Head of caudate nucleus (tissue), 42 donors: Measurements from ENCODE around the gene PARD6G.

Experiments used
- DNase-seq, 42 donors: peaks; one replicate each; pipeline versions ENCODE4 v3.0.0 to v3.0.0-alpha.2; 2020 to 2021; ENCODE audit warnings: mixed read lengths in 7 of 42
- intact Hi-C: fragments of 100-400 bp; cut with DNase I; formaldehyde crosslinking; loops from one replicate; pipeline ENCODE4 v1.15.0; 2022

PARD6G gene

DNA sequence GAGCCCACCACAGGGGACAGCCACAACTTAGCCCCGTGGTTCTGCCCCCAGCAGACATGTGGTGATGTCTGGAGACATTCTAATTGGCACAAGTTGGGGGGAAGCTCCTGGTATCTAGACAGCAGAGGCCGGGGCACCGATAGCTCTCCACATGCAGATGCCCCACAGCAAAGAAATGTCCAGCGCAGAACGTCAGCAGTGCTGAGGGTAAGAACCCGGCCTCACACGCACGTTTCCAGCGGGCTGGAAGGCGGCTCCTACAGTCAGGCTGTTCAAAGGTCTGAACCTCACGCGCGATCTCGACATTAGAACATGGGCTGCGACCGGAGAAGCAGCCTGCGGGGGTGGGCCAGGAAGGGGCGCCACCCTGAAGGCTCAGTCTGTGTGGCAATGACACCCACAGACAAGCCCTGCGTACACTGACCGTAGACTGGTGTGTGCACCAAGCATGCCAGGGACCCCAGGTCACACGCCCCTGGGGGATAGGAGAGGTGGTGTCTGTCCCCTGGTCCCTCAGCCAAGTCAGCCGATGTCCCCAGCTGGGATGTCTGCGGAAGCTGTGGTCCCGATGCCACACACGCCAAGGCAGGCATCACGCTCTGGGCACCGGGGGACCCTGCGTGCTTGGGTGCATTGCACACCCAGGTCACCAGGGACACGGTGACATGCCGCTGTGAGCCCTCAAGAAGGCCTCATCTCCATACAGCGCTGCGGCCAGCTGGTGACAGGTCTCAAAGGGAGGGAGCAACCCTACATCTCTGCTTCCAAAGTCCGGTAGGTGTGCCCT lies 66.3 kb downstream of the PARD6G start:
- no peak for DNase-seq
- intact Hi-C loops = no loop called here

DNA sequence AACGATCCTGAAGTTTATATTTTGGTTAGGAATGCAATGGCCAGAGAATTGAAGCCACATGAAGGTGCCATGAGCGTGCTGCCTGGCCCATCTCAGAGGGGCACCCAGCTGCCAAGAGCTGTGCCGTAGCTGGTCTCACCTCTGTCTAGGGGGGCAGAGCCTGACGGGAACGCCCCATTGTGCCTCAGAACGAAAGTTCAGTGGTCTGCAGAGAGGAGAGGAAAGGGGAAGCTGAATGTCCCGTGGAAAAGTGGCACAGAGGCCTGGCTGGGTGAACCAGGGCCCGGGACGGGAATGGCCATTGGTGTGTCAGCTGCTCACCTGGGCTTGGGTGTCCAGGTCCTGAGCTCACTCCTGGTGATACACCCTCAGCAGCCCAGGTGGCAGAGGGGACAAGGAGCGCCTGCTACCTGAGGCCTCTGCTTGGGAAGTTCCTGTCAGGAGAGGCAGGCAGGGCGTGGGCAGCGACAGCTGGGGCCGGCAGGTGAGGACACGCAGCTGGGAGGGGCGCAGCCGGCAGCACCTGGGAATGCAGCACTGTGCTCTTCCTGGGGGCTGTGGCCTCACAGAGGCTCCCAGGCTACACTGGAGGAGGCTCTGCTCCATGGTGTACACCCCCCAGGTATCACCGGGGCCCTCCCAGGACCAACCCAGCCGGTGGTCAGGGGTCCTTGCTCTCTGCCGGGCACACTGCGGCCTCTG lies 67.3 kb downstream of the PARD6G start:
- intact Hi-C loops = no loop called here
- peak in 6 of 42 donors; percentile 6 to 45 (median 27) for DNase-seq

DNA sequence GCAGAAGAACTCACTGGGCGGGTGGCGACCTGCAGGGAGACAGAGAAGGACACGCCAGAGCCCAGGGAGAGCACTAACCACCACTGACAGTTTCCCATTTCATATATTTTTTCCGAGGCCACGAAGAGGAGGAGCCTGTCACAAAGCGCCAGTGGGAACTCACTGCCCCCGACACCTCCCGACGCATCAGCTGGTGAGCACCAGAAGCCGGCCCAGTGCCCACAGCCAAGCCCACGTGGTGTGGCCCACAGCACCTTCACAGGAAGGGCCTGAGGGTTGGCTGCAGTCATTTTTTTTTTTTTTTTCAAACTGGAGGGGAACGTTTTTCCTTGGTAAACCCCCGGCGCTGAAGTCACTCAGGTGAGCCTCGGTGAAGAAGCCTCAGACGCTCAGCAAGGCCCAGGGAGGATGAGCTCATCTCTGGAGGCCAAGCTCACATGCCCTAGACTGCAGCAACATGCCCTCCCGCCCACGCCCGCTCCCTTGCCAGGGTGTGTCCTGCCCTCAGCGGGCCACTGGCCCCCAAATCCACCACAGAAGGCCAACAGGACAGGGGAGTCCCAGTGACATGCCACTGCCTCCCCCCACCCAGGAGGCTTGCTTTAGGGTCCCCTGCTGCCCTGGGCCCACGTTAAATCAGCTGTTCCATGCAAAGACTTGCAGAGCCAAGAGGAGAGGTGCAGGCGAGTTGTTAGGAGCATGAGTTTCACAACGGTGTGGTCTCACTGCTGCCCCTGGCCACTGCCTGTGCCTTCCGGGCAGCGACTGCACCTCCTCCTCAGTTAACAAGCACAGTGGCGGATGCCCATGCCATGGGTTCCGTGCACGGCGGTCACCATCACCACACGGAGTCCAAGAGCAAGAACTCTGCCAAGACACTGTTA lies 68.1 kb downstream of the PARD6G start:
- intact Hi-C loops = no loop called here

DNA sequence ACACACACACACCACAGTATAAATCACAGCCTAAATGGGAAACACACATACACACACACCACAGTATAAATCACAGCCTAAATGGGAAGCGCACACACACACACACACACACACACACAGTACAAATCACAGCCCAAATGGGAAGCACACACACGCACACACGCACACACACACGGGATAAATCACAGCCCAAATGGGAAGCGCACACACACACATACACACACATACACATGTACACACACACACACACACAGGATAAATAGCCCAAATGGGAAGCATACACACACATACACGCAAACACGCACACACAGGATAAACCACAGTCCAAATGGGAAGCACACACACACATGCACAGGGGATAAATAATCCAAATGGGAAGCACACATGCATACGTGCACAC lies 70.2 kb downstream of the PARD6G start:
- intact Hi-C loops = no loop called here

More for the DNA sequence above, 68.1 kb downstream of the PARD6G start:
- DNase-seq = no peak

DNA sequence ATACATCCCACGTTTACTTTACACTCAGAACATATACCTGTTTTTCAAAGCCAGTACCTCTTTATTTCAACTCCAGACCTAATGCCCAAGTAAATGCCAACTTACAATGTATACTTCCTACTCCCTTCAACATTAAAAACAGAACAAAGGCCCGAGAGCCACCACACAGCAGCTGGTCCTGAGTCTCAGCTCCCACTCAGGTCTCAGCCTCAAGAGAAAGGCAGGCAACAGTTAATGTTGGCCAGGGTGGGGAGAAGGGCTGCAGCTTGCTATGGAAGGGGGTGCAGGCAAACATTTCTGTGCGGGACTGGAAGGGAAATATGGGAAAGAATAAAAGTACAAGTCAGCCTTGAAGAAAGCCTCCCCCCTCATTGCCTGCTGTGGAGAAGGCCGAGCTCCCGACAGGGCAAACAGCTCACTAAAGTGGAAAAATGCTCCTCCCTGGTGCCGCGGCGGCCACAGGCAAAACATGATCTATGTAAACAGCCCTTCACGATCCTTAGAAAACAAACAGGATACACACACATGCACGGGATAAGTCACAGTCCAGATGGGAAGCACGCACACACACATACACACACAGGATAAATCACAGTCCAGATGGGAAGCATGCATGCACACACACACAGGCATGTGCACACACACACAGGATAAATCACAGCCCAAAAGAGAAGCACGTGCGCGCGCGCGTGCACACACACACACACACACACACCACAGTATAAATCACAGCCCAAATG lies 70.8 kb downstream of the PARD6G start:
- intact Hi-C loops = no loop called here
- DNase-seq = no peak

More for the DNA sequence above, 70.2 kb downstream of the PARD6G start:
- DNase-seq = no peak

DNA sequence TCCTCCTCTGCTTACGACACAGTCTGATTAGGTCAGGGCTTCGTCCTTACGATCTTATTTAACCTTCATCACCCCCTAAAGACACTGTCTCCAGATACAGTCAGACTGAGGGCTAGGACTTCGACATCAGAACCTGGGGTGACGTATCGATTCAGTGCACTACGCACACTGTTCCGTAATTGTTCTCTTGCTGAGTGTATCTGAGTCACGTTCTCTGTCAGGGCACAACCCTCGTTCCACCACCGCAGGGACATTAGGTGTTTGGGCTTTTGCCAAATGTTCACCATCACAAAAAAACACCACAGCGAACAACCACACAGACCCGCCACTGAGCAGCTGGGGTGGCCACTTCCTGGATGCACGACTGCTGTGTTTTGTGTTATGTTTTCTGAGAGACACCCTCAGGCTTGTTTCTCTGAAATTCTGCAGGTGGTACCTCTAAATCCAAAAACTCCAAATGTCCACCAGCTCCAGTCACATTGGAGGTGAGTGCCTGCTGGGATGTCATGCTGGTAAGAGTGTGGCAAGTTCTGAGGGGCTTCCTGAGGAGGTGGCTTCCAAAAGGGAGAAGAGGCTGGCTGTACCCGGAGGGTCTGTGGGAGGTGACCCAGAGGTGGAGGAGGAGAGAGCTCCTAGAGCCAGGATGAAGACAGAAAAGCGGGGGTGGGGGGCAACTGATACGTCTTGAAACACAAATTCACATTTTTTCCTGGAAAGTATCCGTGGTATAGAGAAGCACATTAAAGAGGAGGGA lies 71.7 kb downstream of the PARD6G start:
- intact Hi-C loops = no loop called here

DNA sequence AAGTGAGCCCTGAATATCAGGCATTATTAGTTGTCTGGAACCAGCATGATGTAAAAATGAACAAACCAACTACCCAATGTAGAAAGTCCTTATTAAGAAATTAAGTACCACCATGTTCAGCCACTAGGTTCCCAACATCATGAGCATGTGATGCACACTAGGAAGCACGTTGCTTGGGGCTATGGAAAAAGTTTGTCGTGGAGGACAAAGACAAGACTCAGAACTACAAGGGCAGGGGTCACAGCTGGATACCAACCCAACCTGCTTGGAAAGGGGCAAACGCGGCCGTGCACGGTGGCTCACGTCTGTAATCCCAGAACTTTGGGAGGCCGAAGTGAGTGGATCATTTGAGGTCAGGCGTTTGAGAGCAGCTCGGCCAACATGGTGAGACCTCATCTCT lies 74.3 kb downstream of the PARD6G start:
- intact Hi-C loops = no loop called here
- no peak for DNase-seq

More for the DNA sequence above, 71.7 kb downstream of the PARD6G start:
- no peak for DNase-seq

DNA sequence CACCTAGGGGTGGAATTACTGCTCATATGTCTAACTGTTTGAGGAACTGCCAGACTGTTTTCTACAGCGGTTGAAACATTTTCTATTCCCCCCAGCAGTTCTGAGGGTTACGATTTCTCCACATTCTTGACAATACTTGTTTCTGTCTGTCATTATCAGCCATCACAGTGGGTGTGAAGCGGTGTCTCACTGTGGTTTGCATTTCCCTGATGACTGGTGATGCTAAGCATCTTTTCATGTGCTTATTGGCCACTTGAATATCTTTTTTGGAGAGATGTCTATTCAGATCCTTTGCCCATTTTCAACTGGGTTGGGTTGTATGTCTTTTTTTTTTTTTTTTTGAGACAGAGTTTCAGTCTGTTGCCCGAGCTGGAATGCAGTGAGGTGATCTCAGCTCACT lies 75.3 kb downstream of the PARD6G start:
- intact Hi-C loops = no loop called here
- DNase-seq = no peak

DNA sequence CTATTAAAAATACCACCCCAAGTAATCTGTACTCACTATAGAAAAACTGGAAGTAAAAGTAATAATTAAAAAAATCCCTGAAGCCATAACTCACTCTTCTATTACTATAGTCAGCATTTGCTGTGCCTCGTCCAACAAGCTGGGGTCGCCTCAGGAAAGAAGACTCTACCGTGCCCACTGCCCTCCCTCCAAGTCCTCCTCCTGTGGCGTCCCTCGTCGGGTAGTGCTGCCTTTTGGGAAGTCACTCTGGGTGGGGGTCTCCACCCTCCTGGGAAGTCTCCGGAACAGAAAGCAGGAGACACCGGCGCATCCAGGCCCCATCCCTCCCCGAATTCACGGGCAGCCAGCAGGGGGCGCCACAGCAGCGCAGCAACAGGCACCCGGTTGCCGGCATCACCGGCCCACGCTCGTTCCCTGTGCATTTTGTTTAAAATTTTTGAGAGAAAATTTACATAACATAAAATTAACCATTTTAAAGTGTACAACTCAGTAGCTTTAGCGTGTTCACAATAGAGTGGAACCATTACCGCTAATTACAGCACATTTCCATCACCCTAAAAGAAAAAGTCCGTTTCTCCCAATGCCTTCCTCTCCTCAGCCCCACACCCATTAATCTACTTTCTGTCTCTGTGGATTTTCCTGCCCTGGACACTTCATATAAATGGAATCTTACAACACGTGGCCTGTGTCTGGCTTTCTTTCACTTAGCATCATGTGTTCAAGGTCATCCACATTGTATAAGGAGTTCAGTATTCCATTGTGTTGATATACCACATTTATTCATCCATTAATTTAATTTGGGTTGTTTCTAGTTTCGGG lies 76.1 kb downstream of the PARD6G start:
- peak; percentile 35 to 89 (median 76) for DNase-seq
- intact Hi-C loops = no loop called here

DNA sequence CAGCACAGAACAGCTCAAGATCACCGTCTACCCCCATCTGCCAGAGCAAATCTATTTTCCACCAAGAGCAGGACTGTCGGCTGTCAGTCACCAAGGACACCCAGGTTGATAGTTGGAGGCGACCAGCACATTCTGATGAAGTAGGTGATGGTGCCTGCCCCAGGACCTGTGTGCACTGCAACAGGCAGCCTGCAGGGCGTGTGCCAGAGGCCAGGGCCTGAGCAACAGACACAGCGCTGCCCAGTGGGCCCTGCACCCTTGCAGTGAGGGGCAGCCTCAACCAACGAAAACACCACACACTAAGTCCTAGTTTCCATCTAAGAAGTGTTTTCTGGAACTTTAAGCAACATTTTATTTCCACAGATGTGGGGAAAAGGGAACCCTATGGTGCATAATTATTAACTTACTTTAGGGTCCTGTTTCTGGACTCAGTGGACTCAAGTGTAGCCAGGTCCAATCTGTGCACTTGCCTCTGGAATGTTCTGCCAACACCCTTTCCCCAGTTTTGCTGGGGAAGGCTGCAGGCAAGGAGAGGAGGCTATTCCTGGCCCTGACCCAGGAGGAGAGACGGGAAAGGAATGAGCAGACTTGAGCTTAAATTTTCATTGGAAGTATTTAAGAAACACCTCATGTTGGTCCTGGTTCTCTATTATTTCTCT lies 76.8 kb downstream of the PARD6G start:
- no peak for DNase-seq
- intact Hi-C loops = no loop called here

DNA sequence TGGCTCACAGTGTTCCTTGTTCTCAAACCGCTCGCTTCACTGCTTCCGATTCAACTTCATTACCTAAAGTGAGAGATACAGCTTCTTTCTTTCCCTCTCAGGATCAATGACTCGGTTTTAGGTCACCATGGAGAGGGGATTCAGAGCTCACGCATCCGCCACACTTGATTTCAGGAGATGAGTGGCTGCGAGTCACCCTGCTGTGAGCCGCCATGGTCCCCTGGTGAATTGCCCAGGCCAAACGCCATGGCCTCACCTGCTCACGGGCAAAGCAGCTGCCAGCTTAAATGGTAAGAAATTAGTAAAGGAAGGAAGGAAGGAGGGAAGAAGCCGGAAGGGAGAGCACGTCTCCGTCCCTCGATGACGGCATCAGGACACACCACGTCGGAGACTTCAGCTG lies 77.7 kb downstream of the PARD6G start:
- DNase-seq = no peak

DNA sequence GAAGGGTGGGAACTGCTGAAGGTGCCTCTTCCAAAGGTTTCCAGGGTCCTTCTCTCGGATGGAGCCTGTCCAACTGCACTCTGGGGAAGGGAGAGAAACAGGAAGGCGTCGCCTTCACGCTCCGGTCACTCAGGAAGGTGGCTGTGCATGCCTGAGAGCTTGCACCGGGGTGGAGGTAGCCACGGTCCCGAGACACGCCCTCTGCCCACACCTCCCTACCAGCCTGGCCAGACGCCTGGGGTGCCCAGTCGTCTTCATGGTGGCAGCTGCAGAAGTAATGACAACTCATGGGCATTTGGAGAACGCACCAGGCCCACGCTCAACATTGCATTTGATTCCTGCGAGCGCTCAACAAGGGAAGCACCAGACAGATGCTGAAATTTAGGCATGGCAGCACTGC lies 78.3 kb downstream of the PARD6G start:
- intact Hi-C loops = no loop called here
- peak in 1 of 42 donors; percentile 6 for DNase-seq

More for the DNA sequence above, 77.7 kb downstream of the PARD6G start:
- intact Hi-C loops = no loop called here

DNA sequence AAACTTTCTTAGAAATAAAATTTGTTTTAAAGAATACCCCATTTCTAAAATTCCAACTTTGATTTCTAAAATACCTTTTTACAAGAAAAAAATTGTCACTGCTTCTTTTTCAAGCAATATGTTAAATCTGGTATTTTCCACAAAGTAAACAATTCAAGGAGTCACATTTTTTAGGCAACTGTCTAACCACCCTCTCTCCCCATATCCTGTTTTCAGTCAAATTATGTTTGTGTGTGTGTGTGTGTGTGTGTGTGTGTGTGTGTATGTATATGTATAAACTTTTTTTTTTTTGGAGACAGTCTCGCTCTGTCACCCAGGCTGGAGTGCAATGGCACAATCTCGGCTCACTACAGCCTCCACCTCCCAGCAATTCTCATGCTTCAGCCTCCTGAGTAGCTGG lies 79.0 kb downstream of the PARD6G start:
- DNase-seq = no peak
- intact Hi-C loops = no loop called here

DNA sequence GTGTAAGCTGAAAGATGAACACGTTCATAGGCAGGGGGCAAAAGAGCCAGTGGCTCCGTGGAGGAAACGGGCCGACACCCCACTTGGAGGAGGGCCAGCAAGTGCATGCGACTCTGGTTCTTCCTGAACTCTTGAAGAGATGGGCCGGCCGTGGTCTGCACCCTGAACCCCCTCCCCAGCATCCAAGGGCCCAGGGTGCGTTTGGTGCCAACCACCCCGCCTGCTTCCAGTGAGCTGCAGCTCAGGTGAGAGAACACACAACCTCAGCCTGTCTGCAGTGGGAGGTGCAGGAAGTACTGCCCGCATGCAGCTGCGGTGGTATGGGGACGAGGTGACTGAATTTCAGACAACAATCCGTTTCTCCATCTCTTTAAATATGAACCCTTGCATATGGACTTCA lies 79.4 kb downstream of the PARD6G start:
- DNase-seq = peak in 2 of 42 donors; percentile 5 to 24
- intact Hi-C loops = no loop called here

DNA sequence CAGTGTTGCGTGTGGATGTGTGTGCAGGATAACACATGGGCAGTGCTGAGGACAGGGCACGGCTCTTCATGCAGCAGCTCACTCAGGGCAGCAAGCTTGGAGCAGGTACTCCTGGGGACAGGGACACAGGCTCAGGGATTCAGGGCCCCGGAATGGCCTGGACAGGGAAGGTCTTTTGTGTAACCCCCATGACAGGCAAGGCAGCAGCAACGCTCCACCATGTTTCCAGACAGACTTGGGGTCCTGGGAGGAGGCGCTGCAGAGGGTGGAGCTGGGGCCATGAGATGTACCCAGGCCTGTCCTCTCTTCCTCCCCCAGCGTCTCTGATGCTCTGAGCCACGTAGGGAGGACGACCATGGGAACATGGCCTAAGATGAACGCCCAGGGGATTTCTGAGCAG lies 80.0 kb downstream of the PARD6G start:
- peak in 1 of 42 donors; percentile 2 for DNase-seq
- intact Hi-C loops = no loop called here

DNA sequence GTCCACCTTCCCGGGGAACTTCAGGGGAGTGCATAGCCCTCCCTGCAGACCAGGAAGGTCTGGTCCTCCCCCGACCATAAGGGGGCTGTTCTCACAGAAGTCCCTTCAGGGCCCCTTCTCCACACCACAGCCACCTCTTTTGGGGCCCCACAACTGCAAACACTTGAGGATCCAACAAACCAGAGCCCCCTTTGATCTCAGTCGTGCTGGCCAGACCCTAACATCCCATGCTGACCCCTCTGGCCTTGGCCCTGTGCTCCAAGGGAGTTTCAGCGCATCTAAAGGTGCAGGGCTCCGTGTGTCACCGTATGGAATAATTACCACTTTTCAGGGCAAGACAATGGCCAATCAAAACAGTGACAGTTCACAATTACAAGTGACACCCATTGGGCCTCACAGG lies 80.6 kb downstream of the PARD6G start:
- intact Hi-C loops = no loop called here

DNA sequence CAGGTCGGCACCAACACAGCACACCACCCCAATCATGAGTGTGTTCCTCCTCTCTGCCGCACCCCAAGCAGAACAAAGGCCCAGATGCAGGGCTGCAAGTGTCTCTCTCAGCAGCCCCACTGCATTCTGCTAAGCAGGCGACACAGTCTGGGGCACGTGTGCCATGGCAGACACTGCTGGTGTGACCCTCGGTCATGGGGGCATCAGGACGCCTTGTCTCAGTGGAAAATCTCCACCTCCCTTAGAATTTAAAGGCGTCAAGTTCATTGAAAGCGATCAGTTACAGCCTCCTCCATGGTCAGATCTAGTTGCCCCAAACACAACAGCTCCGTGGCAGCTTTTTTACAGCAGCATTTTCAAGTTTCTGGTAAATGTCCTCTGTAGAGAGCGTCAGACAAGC lies 81.1 kb downstream of the PARD6G start:
- intact Hi-C loops = no loop called here
- peak in 1 of 42 donors; percentile 14 for DNase-seq

More for the DNA sequence above, 80.6 kb downstream of the PARD6G start:
- DNase-seq = no peak
